HEK293 (cell line): ENCODE measurements around the gene SYNGR3.

Source experiments
- GLI2 ChIP-seq: fragments of 450-650 bp; formaldehyde crosslinking; IDR thresholded peaks from 2 replicates; pipeline ENCODE4; 2017; ENCODE audit warnings: missing biosample characterization, missing genetic modification characterization, low read depth, borderline replicate concordance
- GLI4 ChIP-seq: fragments of 450-650 bp; formaldehyde crosslinking; IDR thresholded peaks from 2 replicates; pipeline ENCODE4 v1.5.1; 2016; ENCODE audit warnings: missing biosample characterization, missing genetic modification characterization
- HOXC10 ChIP-seq: sonication (generic); formaldehyde crosslinking; IDR thresholded peaks from 2 replicates; pipeline ENCODE4 v1.8.1; 2023; ENCODE audit warnings: mild to moderate bottlenecking, missing genetic modification reagents
- HOXD13 ChIP-seq: sonication (generic); formaldehyde crosslinking; IDR thresholded peaks from 2 replicates; pipeline ENCODE4 v1.8.0; 2022; ENCODE audit warnings: missing genetic modification reagents, borderline replicate concordance
- KLF8 ChIP-seq: fragments of 450-650 bp; formaldehyde crosslinking; IDR thresholded peaks from 2 replicates; pipeline ENCODE4 v1.5.1; 2016; ENCODE audit warnings: missing biosample characterization, missing genetic modification characterization
- PATZ1 ChIP-seq: fragments of 450-650 bp; formaldehyde crosslinking; IDR thresholded peaks from 2 replicates; pipeline ENCODE4 v1.5.1; 2016; ENCODE audit warnings: missing biosample characterization, missing genetic modification characterization
- REST ChIP-seq: fragments of 450-650 bp; formaldehyde crosslinking; IDR thresholded peaks from 2 replicates; pipeline ENCODE4 v1.5.1; 2016; ENCODE audit warnings: missing biosample characterization, missing genetic modification characterization
- SP7 ChIP-seq: fragments of 450-650 bp; formaldehyde crosslinking; IDR thresholded peaks from 2 replicates; pipeline ENCODE4 v1.5.1; 2016; ENCODE audit warnings: missing biosample characterization, missing genetic modification characterization
- ZBTB11 ChIP-seq: fragments of 450-650 bp; formaldehyde crosslinking; conservative IDR thresholded peaks from 2 replicates; pipeline ENCODE4 v1.5.1; 2016; ENCODE audit warnings: low read depth, missing biosample characterization, missing genetic modification characterization
- ZBTB20 ChIP-seq: fragments of 450-650 bp; formaldehyde crosslinking; IDR thresholded peaks from 2 replicates; pipeline ENCODE4 v1.5.1; 2016; ENCODE audit warnings: missing biosample characterization, missing genetic modification characterization
- ZFP37 ChIP-seq: fragments of 450-650 bp; formaldehyde crosslinking; IDR thresholded peaks from 2 replicates; pipeline ENCODE4 v1.5.1; 2016; ENCODE audit warnings: missing biosample characterization, missing genetic modification characterization
- ZNF114 ChIP-seq: fragments of 450-650 bp; formaldehyde crosslinking; IDR thresholded peaks from 2 replicates; pipeline ENCODE4 v1.5.0; 2017; ENCODE audit warnings: missing biosample characterization, missing genetic modification characterization
- ZNF146 ChIP-seq: fragments of 450-650 bp; formaldehyde crosslinking; IDR thresholded peaks from 2 replicates; pipeline ENCODE4 v1.5.1; 2016; ENCODE audit warnings: missing biosample characterization, missing genetic modification characterization
- ZNF174 ChIP-seq: fragments of 450-650 bp; formaldehyde crosslinking; IDR thresholded peaks from 2 replicates; pipeline ENCODE4 v1.5.0; 2017; ENCODE audit warnings: missing biosample characterization, mild to moderate bottlenecking, missing genetic modification characterization
- ZNF223 ChIP-seq: fragments of 450-650 bp; formaldehyde crosslinking; IDR thresholded peaks from 2 replicates; pipeline ENCODE4 v1.5.1; 2016; ENCODE audit warnings: missing biosample characterization, missing genetic modification characterization
- ZNF248 ChIP-seq: fragments of 450-650 bp; formaldehyde crosslinking; IDR thresholded peaks from 2 replicates; pipeline ENCODE4 v1.5.1; 2017; ENCODE audit warnings: missing biosample characterization, missing genetic modification characterization
- ZNF311 ChIP-seq: fragments of 450-650 bp; formaldehyde crosslinking; IDR thresholded peaks from 2 replicates; pipeline ENCODE4 v1.5.1; 2017; ENCODE audit warnings: missing biosample characterization, missing genetic modification characterization, borderline replicate concordance
- ZNF324 ChIP-seq: fragments of 450-650 bp; formaldehyde crosslinking; IDR thresholded peaks from 2 replicates; pipeline ENCODE4 v1.5.1; 2016; ENCODE audit warnings: missing biosample characterization, missing genetic modification characterization
- ZNF398 ChIP-seq: fragments of 450-650 bp; formaldehyde crosslinking; IDR thresholded peaks from 2 replicates; pipeline ENCODE4 v1.5.1; 2017; ENCODE audit warnings: missing biosample characterization, missing genetic modification characterization
- ZNF404 ChIP-seq: fragments of 450-650 bp; formaldehyde crosslinking; IDR thresholded peaks from 2 replicates; pipeline ENCODE4 v1.5.1; 2017; ENCODE audit warnings: missing biosample characterization, missing genetic modification characterization
- ZNF529 ChIP-seq: fragments of 450-650 bp; formaldehyde crosslinking; IDR thresholded peaks from 2 replicates; pipeline ENCODE4 v1.5.1; 2017; ENCODE audit warnings: missing genetic modification characterization, missing biosample characterization; ENCODE audit not compliant: insufficient replicate concordance
- ZNF624 ChIP-seq: fragments of 450-650 bp; formaldehyde crosslinking; IDR thresholded peaks from 2 replicates; pipeline ENCODE4 v1.5.1; 2017; ENCODE audit warnings: missing biosample characterization, missing genetic modification characterization
- ZNF658 ChIP-seq: fragments of 450-650 bp; formaldehyde crosslinking; IDR thresholded peaks from 2 replicates; pipeline ENCODE4; 2016; ENCODE audit warnings: missing biosample characterization, missing genetic modification characterization
- ZNF785 ChIP-seq: fragments of 450-650 bp; formaldehyde crosslinking; IDR thresholded peaks from 2 replicates; pipeline ENCODE4 v1.5.1; 2016; ENCODE audit warnings: missing biosample characterization, missing genetic modification characterization
- TF ChIP-seq, protein P1 (sequence below): fragments of 450-650 bp; formaldehyde crosslinking; IDR thresholded peaks from 2 replicates; pipeline ENCODE4 v1.5.1; 2016; ENCODE audit warnings: missing biosample characterization, missing genetic modification characterization
- TF ChIP-seq, protein P2 (sequence below): fragments of 450-650 bp; formaldehyde crosslinking; IDR thresholded peaks from 2 replicates; pipeline ENCODE4 v1.5.1; 2016; ENCODE audit warnings: missing biosample characterization, missing genetic modification characterization

SYNGR3 gene

DNA sequence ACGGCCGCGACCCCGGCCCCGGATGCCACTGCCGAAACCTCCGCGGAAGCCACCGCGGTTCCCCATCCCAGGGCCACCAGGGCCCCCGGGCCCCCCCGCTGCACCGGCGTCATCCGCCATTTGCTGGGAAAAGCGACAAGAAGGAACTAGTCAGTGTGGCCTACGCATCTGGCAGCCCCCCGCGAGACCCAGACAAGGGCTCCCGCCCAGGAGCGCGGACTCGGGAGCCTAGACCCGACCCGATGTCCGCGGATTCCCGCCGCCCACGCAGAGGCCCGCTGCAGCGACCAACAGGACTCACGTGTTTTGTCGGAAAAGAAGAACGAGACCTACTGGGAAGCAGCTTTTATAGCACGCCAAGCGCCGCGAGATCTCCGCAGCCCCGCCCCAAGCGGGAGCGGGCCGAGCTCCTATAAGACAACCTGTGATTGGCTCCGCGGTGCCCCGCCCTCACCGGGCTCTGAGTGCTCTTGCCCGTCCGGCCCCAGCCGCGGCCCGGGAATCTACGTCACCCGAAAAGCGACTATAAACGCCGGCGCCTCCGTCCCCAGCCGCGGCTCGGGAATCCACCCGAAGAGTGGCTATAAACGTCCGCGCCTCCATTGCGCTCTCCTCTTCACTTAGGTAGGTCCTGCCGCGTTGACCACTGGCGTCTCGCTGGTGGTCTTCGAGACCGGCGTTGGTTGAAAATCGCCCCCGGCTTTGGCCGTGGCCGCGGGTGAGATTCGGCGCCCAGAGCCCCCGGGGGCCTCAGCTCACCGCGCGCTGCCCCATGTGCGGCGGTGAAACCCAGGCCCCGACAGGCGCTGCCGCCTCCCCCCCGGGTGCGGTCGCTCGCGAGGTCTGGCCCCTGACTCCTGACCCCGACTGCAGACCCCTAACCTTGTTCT lies 25.0 kb upstream of the SYNGR3 start, which contains the start of gene RPS2 (continued):
- TF ChIP-seq ZBTB11 (tag by site-specific recombination) (peak; percentile 47), ZNF658 (tag by site-specific recombination) (no peak), SP7 (tag by site-specific recombination) (peak; percentile 84), ZNF324 (tag by site-specific recombination) (0 out of 2 replicates have a peak, but pooled peaks have one; percentile 42), ZFP37 (no peak; the same call in 1 of the 2 replicates), HOXD13 (no peak), ZNF398 (tag by site-specific recombination) (no peak), GLI4 (peak; percentile 64; the same call in 1 of the 2 replicates), GLI2 (tag by site-specific recombination) (no peak), REST (tag by site-specific recombination) (peak; percentile 12; the same call in 1 of the 2 replicates), ZNF404 (no peak; the same call in 1 of the 2 replicates), ZBTB20 (tag by site-specific recombination) (peak; percentile 98), ZNF311 (tag by site-specific recombination) (no peak), KLF8 (tag by site-specific recombination) (peak; percentile 88), ZNF785 (tag by site-specific recombination) (no peak), ZNF114 (tag by site-specific recombination) (no peak), ZNF146 (tag by site-specific recombination) (no peak), ZNF174 (no peak), ZNF624 (tag by site-specific recombination) (no peak), ZNF248 (tag by site-specific recombination) (no peak), PATZ1 (tag by site-specific recombination) (peak; percentile 70), ZNF529 (no peak), HOXC10 (CRISPR knock-in tag) (no peak), ZNF223 (no peak)
- TF ChIP-seq, protein P1, sequence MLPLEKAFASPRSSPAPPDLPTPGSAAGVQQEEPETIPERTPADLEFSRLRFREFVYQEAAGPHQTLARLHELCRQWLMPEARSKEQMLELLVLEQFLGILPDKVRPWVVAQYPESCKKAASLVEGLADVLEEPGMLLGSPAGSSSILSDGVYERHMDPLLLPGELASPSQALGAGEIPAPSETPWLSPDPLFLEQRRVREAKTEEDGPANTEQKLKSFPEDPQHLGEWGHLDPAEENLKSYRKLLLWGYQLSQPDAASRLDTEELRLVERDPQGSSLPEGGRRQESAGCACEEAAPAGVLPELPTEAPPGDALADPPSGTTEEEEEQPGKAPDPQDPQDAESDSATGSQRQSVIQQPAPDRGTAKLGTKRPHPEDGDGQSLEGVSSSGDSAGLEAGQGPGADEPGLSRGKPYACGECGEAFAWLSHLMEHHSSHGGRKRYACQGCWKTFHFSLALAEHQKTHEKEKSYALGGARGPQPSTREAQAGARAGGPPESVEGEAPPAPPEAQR (tag by site-specific recombination): no peak
- TF ChIP-seq, protein P2, sequence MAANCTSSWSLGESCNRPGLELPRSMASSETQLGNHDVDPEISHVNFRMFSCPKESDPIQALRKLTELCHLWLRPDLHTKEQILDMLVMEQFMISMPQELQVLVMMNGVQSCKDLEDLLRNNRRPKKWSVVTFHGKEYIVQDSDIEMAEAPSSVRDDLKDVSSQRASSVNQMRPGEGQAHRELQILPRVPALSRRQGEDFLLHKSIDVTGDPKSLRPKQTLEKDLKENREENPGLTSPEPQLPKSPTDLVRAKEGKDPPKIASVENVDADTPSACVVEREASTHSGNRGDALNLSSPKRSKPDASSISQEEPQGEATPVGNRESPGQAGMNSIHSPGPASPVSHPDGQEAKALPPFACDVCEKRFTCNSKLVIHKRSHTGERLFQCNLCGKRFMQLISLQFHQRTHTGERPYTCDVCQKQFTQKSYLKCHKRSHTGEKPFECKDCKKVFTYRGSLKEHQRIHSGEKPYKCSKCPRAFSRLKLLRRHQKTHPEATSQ (tag by site-specific recombination): peak; percentile 82; the same call in 1 of the 2 replicates
